ENCODE measurements around the gene GNG11.
"Not testable (repeated sequence)": the region's sequence is repeated elsewhere in the genome, so short reads cannot be mapped to it uniquely, and the experiment has no call there.

GNG11 gene

GRCh38 chr7:93910076-93910994, 11.2 kb upstream of the GNG11 start:
- no peak for TF ChIP-seq CTCF (IDR thresholded peaks at IDR 0.05; ENCODE audit: extremely low read depth, insufficient read depth, missing control alignments)
- in situ Hi-C loops (cut with MboI; ENCODE audit: low pct_unique_long_range_greater_than_20kb, low sequenced_read_pairs, unreplicated experiment), result no loop called here
- DNase-seq (ENCODE audit: low spot score), result no peak

GRCh38 chr7:93911242-93911641, 10.3 kb upstream of the GNG11 start:
- in situ Hi-C loops (cut with MboI; ENCODE audit: low pct_unique_long_range_greater_than_20kb, low sequenced_read_pairs, unreplicated experiment); DNase-seq (ENCODE audit: low spot score): not testable (repeated sequence)

GRCh38 chr7:93911661-93912060, 9.9 kb upstream of the GNG11 start:
- DNase-seq (ENCODE audit: low spot score); in situ Hi-C loops (cut with MboI; ENCODE audit: low pct_unique_long_range_greater_than_20kb, low sequenced_read_pairs, unreplicated experiment): not testable (repeated sequence)

DNA sequence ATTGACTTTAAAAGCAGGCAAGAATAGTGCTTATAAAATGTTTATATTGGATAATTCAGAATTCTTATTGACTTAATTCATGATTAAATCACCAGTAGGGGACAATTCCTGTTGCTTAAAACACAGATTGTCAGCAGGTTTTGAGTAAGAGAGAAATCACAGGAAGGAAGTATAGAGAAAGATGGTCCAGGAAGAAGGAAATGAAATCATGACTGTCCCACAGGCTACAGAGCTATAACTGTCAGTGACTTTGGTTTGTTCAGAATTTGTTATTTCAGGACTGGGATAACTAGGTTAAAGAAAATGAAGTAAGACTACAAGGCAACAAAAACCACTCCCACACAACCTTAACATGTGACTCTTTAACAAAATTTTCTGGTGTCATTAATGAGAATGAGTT, 8.3 kb upstream of the GNG11 start:
- in situ Hi-C loops (cut with MboI; ENCODE audit: low pct_unique_long_range_greater_than_20kb, low sequenced_read_pairs, unreplicated experiment), result no loop called here
- no peak for TF ChIP-seq CTCF (IDR thresholded peaks at IDR 0.05; ENCODE audit: extremely low read depth, insufficient read depth, missing control alignments)
- DNase-seq (ENCODE audit: low spot score), result no peak

DNA sequence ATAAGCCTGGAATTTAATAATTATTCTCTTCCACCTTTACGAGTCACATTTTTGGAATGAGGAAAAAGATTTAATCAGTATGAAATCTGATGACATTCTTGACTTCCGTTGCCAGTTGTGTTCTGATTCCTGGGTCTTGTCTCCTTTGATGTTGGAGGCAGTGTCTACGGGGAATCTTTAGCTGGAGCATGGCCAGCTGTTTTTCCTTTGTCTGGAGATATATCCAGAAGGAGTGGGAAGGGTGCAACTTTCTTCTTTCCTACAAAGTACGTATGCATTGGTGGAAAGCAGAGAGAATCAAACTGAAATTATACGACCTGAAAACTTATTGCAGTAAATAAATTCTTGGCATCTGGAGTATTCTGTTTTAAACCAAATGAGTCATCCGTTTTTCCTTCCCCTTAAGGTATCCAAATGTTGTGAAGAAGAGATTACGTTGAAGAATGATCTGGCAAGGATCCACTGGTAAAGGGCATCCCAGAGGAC, 6.9 kb upstream of the GNG11 start:
- in situ Hi-C loops (cut with MboI; ENCODE audit: low pct_unique_long_range_greater_than_20kb, low sequenced_read_pairs, unreplicated experiment), result no loop called here
- no peak for TF ChIP-seq CTCF (IDR thresholded peaks at IDR 0.05; ENCODE audit: extremely low read depth, insufficient read depth, missing control alignments)
- DNase-seq (ENCODE audit: low spot score), result no peak

DNA sequence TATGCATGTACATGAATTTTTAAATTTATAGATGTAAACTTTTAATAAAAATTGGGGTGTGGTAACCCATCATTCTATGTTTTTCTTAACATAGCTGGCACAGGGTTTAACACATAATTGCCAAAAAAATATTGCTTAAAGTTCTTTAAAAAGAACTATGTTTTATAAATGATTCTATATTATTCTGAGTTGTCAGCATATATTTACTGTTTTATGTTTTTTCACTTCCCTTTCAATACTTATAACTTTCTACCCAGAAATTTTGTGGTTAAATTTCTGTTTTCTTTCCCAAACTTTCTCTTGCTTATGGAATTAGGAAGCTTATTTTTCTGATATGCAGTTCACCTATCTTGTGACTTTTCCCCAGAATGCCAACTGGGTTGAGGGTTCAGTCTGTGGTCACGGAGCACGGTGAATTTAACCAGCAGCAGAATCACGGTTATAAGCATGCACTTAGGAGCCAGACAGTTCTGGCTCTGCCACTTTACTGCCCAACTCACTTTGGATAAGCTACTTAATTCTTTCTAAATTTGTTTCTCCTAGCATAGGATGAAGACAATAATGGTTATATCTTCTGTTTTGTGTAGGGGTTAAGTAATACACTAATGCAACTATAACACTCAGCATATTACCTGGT, 6.2 kb upstream of the GNG11 start:
- DNase-seq (ENCODE audit: low spot score); in situ Hi-C loops (cut with MboI; ENCODE audit: low pct_unique_long_range_greater_than_20kb, low sequenced_read_pairs, unreplicated experiment): not testable (repeated sequence)

GRCh38 chr7:93915888-93916287, 5.6 kb upstream of the GNG11 start:
- DNase-seq (ENCODE audit: low spot score); in situ Hi-C loops (cut with MboI; ENCODE audit: low pct_unique_long_range_greater_than_20kb, low sequenced_read_pairs, unreplicated experiment): not testable (repeated sequence)

GRCh38 chr7:93916315-93916714, 5.2 kb upstream of the GNG11 start:
- in situ Hi-C loops (cut with MboI; ENCODE audit: low pct_unique_long_range_greater_than_20kb, low sequenced_read_pairs, unreplicated experiment), result not testable (repeated sequence)

DNA sequence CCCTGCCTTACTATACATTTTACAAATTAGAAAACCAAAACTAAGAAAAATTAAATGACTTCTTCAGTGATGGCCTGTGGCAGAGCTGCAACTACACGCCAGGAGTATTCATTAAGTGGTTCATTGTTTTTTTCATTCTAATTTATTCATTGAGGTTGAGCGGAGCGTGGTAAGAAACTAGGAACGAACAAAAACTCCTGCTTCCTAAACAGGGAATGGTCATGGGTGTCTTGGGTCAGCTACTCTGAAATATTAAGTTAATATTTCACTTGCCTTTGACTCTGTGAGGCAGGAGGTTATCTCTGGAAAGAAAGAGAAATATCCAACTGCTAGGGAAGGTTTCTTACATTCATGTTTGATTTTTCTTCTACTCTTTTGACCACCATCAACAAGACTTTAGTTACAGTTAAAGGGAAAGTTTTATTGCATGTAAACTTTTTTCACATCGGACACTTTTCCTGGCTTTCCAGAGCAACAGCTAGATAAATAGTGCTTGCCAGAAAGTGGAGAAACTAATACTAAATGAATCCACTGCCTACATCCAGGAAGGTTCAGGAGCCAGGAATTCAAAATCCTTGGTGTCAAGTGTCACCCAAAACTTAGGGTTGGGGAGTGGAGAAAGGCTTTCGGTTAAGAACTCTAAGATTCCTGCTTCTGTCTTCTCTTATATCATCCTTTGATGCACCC, 896 bp upstream of the GNG11 start:
- in situ Hi-C loops (cut with MboI; ENCODE audit: low pct_unique_long_range_greater_than_20kb, low sequenced_read_pairs, unreplicated experiment), result no loop called here
- DNase-seq (ENCODE audit: low spot score), result no peak

More at GRCh38 chr7:93916315-93916714, 5.2 kb upstream of the GNG11 start:
- DNase-seq (ENCODE audit: low spot score), result not testable (repeated sequence)

More for the DNA sequence above, 896 bp upstream of the GNG11 start:
- TF ChIP-seq CTCF (IDR thresholded peaks at IDR 0.05; ENCODE audit: extremely low read depth, insufficient read depth, missing control alignments), result no peak

Data from GM13977 (cell line).